HUES64 (cell line): ENCODE results near the gene MMP11. TPM values are rescaled to one million over a fixed set of nuclear protein-coding genes. Genes with fewer than 3 reads are reported as not detected.
"Not testable (repeated sequence)": the region's sequence is repeated elsewhere in the genome, so short reads cannot be mapped to it uniquely, and the experiment has no call there.

ENCODE experiments used
- H3K27ac ChIP-seq: 2 replicates; pipeline ENCODE4 v1.7.0; 2013; ENCODE audit warnings: low read depth, low read length, inconsistent platforms
- H3K27me3 ChIP-seq: 2 replicates; pipeline ENCODE4 v1.6.1; 2013; ENCODE audit warnings: mild to moderate bottlenecking, low read length; ENCODE audit not compliant: insufficient read depth
- H3K36me3 ChIP-seq: 2 replicates; pipeline ENCODE4 v1.6.1; 2013; ENCODE audit warnings: mild to moderate bottlenecking, low read length; ENCODE audit not compliant: insufficient read depth
- H3K4me1 ChIP-seq: 2 replicates; pipeline ENCODE4 v1.6.1; 2013; ENCODE audit warnings: mild to moderate bottlenecking, low read length, moderate library complexity; ENCODE audit not compliant: insufficient read depth
- H3K4me3 ChIP-seq: 2 replicates; pipeline ENCODE4 v1.5.1; 2013; ENCODE audit warnings: mild to moderate bottlenecking, low read length, moderate library complexity
- H3K9ac ChIP-seq: 2 replicates; pipeline ENCODE4 v1.6.1; 2013; ENCODE audit warnings: mild to moderate bottlenecking, low read depth, low read length
- H3K9me3 ChIP-seq: 2 replicates; pipeline ENCODE4 v1.6.1; 2013; ENCODE audit warnings: low read depth, low read length; ENCODE audit not compliant: insufficient read depth
- WGBS: fragments of 150-250, 120-280 bp; methylation state at CpG from one replicate; pipeline ENCODE4 v1.1.7; 2013; ENCODE audit warnings: missing lambda C conversion rate; 5-methylcytosine and 5-hydroxymethylcytosine counted together
- polyA plus RNA-seq, 2 experiments: library from polyadenylated mRNA; stranded (reverse); fragments of 50-300 nt; gene quantifications; one replicate each; pipeline ENCODE4 v1.2.3, GENCODE V29; 2013

The MMP11 gene
- 5.7 TPM for polyA plus RNA-seq (2013, experiment 1 of 2)
- 7.3 TPM for polyA plus RNA-seq (2013, experiment 2 of 2)

GRCh38 chr22:23772649-23773473 is at the start of gene MMP11:
MMP11 (plus strand) TSS chr22:23772849; CDS start chr22:23772871, 22 bp downstream.
- Histone ChIP-seq H3K9me3 (no peaks in the 10 kb centered on the region), H3K4me1 (peaks cover 7% of the 10 kb centered on the region; the same call in 1 of the 2 replicates), H3K9ac (peak within 1 kb of the TSS; percentile 69), H3K27ac (no peak within 1 kb of the TSS), H3K27me3 (peaks cover 30% of the 10 kb centered on the region), H3K4me3 (peak within 1 kb of the TSS; percentile 54), H3K36me3 (no peaks in the 10 kb centered on the region)
- 2% methylated on average over 79 of the region's 79 CpGs for WGBS

- 93% methylated on average over 4 of the region's 4 CpGs for WGBS
- not testable (repeated sequence) for H3K27me3 ChIP-seq, H3K4me3 ChIP-seq, H3K36me3 ChIP-seq, H3K27ac ChIP-seq, H3K9me3 ChIP-seq, H3K9ac ChIP-seq, H3K4me1 ChIP-seq
These were observed 44.5 kb upstream of the MMP11 start for GRCh38 chr22:23728108-23728507.

GRCh38 chr22:23737696-23738095 is 35.0 kb upstream of the MMP11 start:
- H3K27ac ChIP-seq = no peak overlapping the region
- H3K36me3 ChIP-seq = 0 out of 2 replicates have a peak, but pooled peaks cover under 1% of the 10 kb centered on the region
- no peak overlapping the region for H3K4me3 ChIP-seq
- H3K9me3 ChIP-seq = no peaks in the 10 kb centered on the region
- no peaks in the 10 kb centered on the region for H3K4me1 ChIP-seq
- H3K9ac ChIP-seq = no peak overlapping the region
- H3K27me3 ChIP-seq = no peaks in the 10 kb centered on the region

- H3K36me3 ChIP-seq = peaks cover 27% of the 10 kb centered on the region
- no peaks in the 10 kb centered on the region for H3K4me1 ChIP-seq
- no peak overlapping the region for H3K27ac ChIP-seq
- 91% methylated on average over 7 of the region's 7 CpGs for WGBS
- H3K4me3 ChIP-seq = no peak overlapping the region
- H3K9ac ChIP-seq = no peak overlapping the region
- H3K9me3 ChIP-seq = no peaks in the 10 kb centered on the region
- H3K27me3 ChIP-seq = no peaks in the 10 kb centered on the region
These were observed 30.0 kb upstream of the MMP11 start for GRCh38 chr22:23742505-23743264.

- H3K27ac ChIP-seq = no peak overlapping the region
- 67% methylated on average over 2 of the region's 2 CpGs for WGBS
These were observed 29.3 kb upstream of the MMP11 start for GRCh38 chr22:23743303-23743705.

GRCh38 chr22:23744001-23744400 is 28.6 kb upstream of the MMP11 start:
- Histone ChIP-seq H3K4me3 (no peak overlapping the region), H3K9ac (no peak overlapping the region), H3K9me3 (no peaks in the 10 kb centered on the region), H3K4me1 (no peaks in the 10 kb centered on the region), H3K27me3 (no peaks in the 10 kb centered on the region), H3K27ac (no peak overlapping the region), H3K36me3 (peaks cover 27% of the 10 kb centered on the region)
- 96% methylated on average over 13 of the region's 13 CpGs for WGBS

More at GRCh38 chr22:23743303-23743705, 29.3 kb upstream of the MMP11 start:
- Histone ChIP-seq H3K9me3 (no peaks in the 10 kb centered on the region), H3K36me3 (peaks cover 27% of the 10 kb centered on the region), H3K4me3 (no peak overlapping the region), H3K9ac (no peak overlapping the region), H3K4me1 (no peaks in the 10 kb centered on the region), H3K27me3 (no peaks in the 10 kb centered on the region)

- H3K4me1 ChIP-seq = no peaks in the 10 kb centered on the region
- WGBS = 96% methylated on average over 14 of the region's 14 CpGs
- no peak overlapping the region for H3K9ac ChIP-seq
These were observed 28.2 kb upstream of the MMP11 start for GRCh38 chr22:23744485-23744884.

GRCh38 chr22:23745791-23746190 is 26.9 kb upstream of the MMP11 start:
- H3K9ac ChIP-seq = no peak overlapping the region
- H3K27me3 ChIP-seq = no peaks in the 10 kb centered on the region
- H3K4me1 ChIP-seq = no peaks in the 10 kb centered on the region; the same call in 1 of the 2 replicates
- no peaks in the 10 kb centered on the region for H3K9me3 ChIP-seq
- 92% methylated on average over 6 of the region's 6 CpGs for WGBS
- peaks cover 27% of the 10 kb centered on the region for H3K36me3 ChIP-seq
- no peak overlapping the region for H3K27ac ChIP-seq
- no peak overlapping the region for H3K4me3 ChIP-seq

More at GRCh38 chr22:23744485-23744884, 28.2 kb upstream of the MMP11 start:
- peaks cover 27% of the 10 kb centered on the region for H3K36me3 ChIP-seq
- H3K27me3 ChIP-seq = no peaks in the 10 kb centered on the region
- H3K27ac ChIP-seq = no peak overlapping the region
- H3K4me3 ChIP-seq = no peak overlapping the region
- no peaks in the 10 kb centered on the region for H3K9me3 ChIP-seq

- no peak overlapping the region for H3K27ac ChIP-seq
- peaks cover 4% of the 10 kb centered on the region for H3K36me3 ChIP-seq
- no peaks in the 10 kb centered on the region for H3K9me3 ChIP-seq
- H3K27me3 ChIP-seq = no peaks in the 10 kb centered on the region
- WGBS = 91% methylated on average over 12 of the region's 12 CpGs
- H3K4me1 ChIP-seq = peaks cover 6% of the 10 kb centered on the region; the same call in 1 of the 2 replicates
- peak overlapping the region; percentile 91 for H3K4me3 ChIP-seq
- H3K9ac ChIP-seq = no peak overlapping the region
These were observed 22.8 kb upstream of the MMP11 start for GRCh38 chr22:23749841-23750301.

GRCh38 chr22:23750367-23750713 is 22.3 kb upstream of the MMP11 start:
- Histone ChIP-seq H3K9me3 (no peaks in the 10 kb centered on the region), H3K9ac (peak overlapping the region; percentile 60), H3K36me3 (no peaks in the 10 kb centered on the region), H3K27ac (no peak overlapping the region), H3K27me3 (no peaks in the 10 kb centered on the region), H3K4me1 (peaks cover 6% of the 10 kb centered on the region; the same call in 1 of the 2 replicates), H3K4me3 (peak overlapping the region; percentile 91)
- WGBS = 60% methylated on average over 5 of the region's 5 CpGs
